ENCODE data around the gene LRRC31. TPM values are rescaled to one million over a fixed set of nuclear protein-coding genes. Genes with fewer than 3 reads are reported as not detected.

Gene LRRC31
- total and polyA plus RNA-seq, 2 of the 8 experiments (the other 6 are each of a cell fraction or from before 2014, with no cell fraction given) = not detected

DNA sequence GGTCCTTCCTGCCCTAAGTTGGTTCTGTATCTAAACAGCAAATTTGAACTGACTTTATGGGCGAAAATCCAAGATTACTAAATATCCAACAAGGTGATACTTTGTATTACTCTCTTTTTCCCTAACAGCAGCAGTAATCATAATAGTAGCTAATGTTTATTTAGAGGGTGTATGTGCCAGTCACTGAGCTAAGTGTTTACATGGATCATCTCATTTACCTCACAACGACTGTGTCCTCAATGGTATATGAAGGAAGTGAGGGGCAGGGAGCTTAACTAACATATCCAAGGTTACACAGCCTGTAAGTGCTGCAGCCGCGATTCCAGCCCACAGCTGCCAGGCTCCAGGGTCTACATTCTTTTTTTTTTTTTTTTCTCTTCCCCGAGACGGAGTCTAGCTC is 46.8 kb downstream of the LRRC31 start:
- H3K56ac ChIP-seq (replicated peaks; ENCODE audit: insufficient read length, low read depth, low read length) = no peak overlapping the region
- no peak overlapping the region for H2AK5ac ChIP-seq (ENCODE audit: low read depth, low read length)
- WGBS, 2 experiments (ENCODE audit: extremely low coverage in 1 of 2, insufficient coverage in 1 of 2, insufficient read length in 1 of 2, insufficient replicate concordance in 2 of 2, low coverage in 1 of 2, low lambda C conversion rate in 2 of 2, missing lambda C conversion rate in 1 of 2) = 95% methylated on average over 6 of the region's 6 CpGs; no CpG with 5 or more reads in 1 of the 2 experiments
- H2BK15ac ChIP-seq (ENCODE audit: low read length) = no peak overlapping the region
- no peak overlapping the region for H2BK120ac ChIP-seq (replicated peaks; ENCODE audit: low read depth, low read length)
- no peaks in the 10 kb centered on the region for H4K20me1 ChIP-seq (replicated peaks in 1 of 2; ENCODE audit: control insufficient read depth in 1 of 2, insufficient read depth in 2 of 2, low read length in 2 of 2)
- no peak overlapping the region for H3K4me2 ChIP-seq (ENCODE audit: insufficient read depth in 1 of 2, low read depth in 2 of 2, low read length in 2 of 2)
- H3K79me2 ChIP-seq (ENCODE audit: control insufficient read depth in 1 of 2, insufficient read depth in 2 of 2, low read length in 2 of 2) = no peaks in the 10 kb centered on the region
- H3K18ac ChIP-seq (ENCODE audit: extremely low read depth, low read length) = no peak overlapping the region
- no peak overlapping the region for H3K27ac ChIP-seq (ENCODE audit: low read depth, low read length)
- H2BK5ac ChIP-seq (ENCODE audit: low read depth, low read length) = no peak overlapping the region
- no peak for TF ChIP-seq BACH1 (IDR thresholded peaks at IDR 0.05; ENCODE audit: low read length)
- TF ChIP-seq EP300 (IDR thresholded peaks at IDR 0.05; ENCODE audit: borderline replicate concordance in 1 of 2, low read depth in 2 of 2, low read length in 2 of 2) = no peak
- DNase-seq (ENCODE audit: low read depth in 1 of 2, low spot score in 2 of 2) = no peak
- no peak overlapping the region for H2AFZ ChIP-seq (ENCODE audit: low read length)
- no peaks in the 10 kb centered on the region for H3K4me1 ChIP-seq (replicated peaks in 1 of 4; ENCODE audit: control insufficient read depth in 3 of 4, insufficient read depth in 4 of 4, low read length in 3 of 4)
- no peak overlapping the region for H3K14ac ChIP-seq (ENCODE audit: insufficient read length)
- H3K36me3 ChIP-seq (ENCODE audit: control insufficient read depth in 2 of 4, insufficient read depth in 4 of 4, low read length in 3 of 4) = no peaks in the 10 kb centered on the region
- CTCF ChIA-PET (ENCODE audit: partially characterized antibody) = interaction anchor here (0.6 to 2.5 kb wide), 3 partner anchors 10 to 198 kb away, joined by 3 to 6 read pairs (median 4); partner anchors contain the start of genes LRRC34 and LRRIQ4
- no peak overlapping the region for H3K23ac ChIP-seq (ENCODE audit: insufficient read length)
- no peaks in the 10 kb centered on the region for H3K9me3 ChIP-seq (ENCODE audit: insufficient read depth in 2 of 2, low read depth in 1 of 2, low read length in 1 of 2)
- FAIRE-seq = no peak
- no peaks in the 10 kb centered on the region for H3K79me1 ChIP-seq (ENCODE audit: low read depth, low read length)
- no peak overlapping the region for H4K8ac ChIP-seq (ENCODE audit: extremely low read depth, insufficient read depth, low read length)
- no peak overlapping the region for H2BK12ac ChIP-seq (ENCODE audit: low read depth, low read length)
- no peaks in the 10 kb centered on the region for H3K23me2 ChIP-seq (ENCODE audit: low read depth, low read length)
- H2BK20ac ChIP-seq (ENCODE audit: low read length) = no peak overlapping the region
- no peak overlapping the region for H4K5ac ChIP-seq (ENCODE audit: insufficient read length, low read depth, low read length)
- no peak overlapping the region for H4K91ac ChIP-seq (replicated peaks; ENCODE audit: insufficient read length, low read length)
- H3K27me3 ChIP-seq (replicated peaks in 1 of 4; ENCODE audit: control insufficient read depth in 3 of 4, extremely low read depth in 1 of 4, insufficient read depth in 3 of 4, low read length in 3 of 4) = peaks cover 0 to 1% (median 0%) of the 10 kb centered on the region in 4 experiments; a peak in 1 of 7 replicates
- no peak overlapping the region for H3K4me3 ChIP-seq (ENCODE audit: extremely low read depth in 1 of 4, insufficient read depth in 2 of 4, low read depth in 3 of 4, low read length in 4 of 4)
- POLR2A ChIA-PET (ENCODE audit: partially characterized antibody) = no interaction called here
- no peak overlapping the region for H3K4ac ChIP-seq (replicated peaks; ENCODE audit: insufficient read length, low read depth, low read length)
- no peak overlapping the region for H3K9ac ChIP-seq (replicated peaks in 1 of 4; ENCODE audit: extremely low read depth in 1 of 4, low read depth in 3 of 4, low read length in 3 of 4)
